HEK293 (cell line): ENCODE results near the gene LOXL4.

Experiments
- CTCF ChIA-PET: fragments of 350-600 bp; formaldehyde crosslinking; extraction: SDS; loops from one replicate; lab custom pipeline; 2021; ENCODE audit warnings: antibody characterized with exemption; lab: Yijun Ruan, JAX
- POLR2A ChIA-PET: fragments of 300-600 bp; formaldehyde crosslinking; extraction: SDS; loops from one replicate; lab custom pipeline; 2020; ENCODE audit warnings: antibody characterized with exemption, inconsistent platforms; lab: Yijun Ruan, JAX
- H3K27ac ChIP-seq: fragments of 200-500 bp; sonication (Bioruptor generic); 2 replicates; pipeline ENCODE4 v1.5.1; 2014; ENCODE audit warnings: low read depth, low read length, control low read depth, inconsistent platforms; ENCODE audit errors: extremely low read depth
- H3K36me3 ChIP-seq, 2 experiments: fragments of 200-500 bp in 1 of 2; sonication (Bioruptor generic) in 1 of 2; 1 replicate in 1 of 2; 2 replicates in 1 of 2; pipeline ENCODE4 v1.5.1; 2014 to 2017; ENCODE audit warnings: inconsistent platforms in 2 of 2, low read length in 2 of 2; ENCODE audit not compliant: control insufficient read depth in 2 of 2, insufficient read depth in 1 of 2
- H3K4me1 ChIP-seq: fragments of 200-500 bp; sonication (Bioruptor generic); 2 replicates; pipeline ENCODE4 v1.5.1; 2014; ENCODE audit warnings: mild to moderate bottlenecking, low read length, inconsistent platforms; ENCODE audit not compliant: control insufficient read depth, insufficient read depth
- H3K4me3 ChIP-seq: 2 replicates; pipeline ENCODE4 v1.5.1; 2011; ENCODE audit warnings: low read depth, mild to moderate bottlenecking, control low read depth, low read length, moderate library complexity
- H3K9me3 ChIP-seq: fragments of 200-500 bp; sonication (Bioruptor generic); 2 replicates; pipeline ENCODE4 v1.5.1; 2014; ENCODE audit warnings: low read depth, low read length, inconsistent platforms; ENCODE audit not compliant: control insufficient read depth, insufficient read depth
- ATF2 ChIP-seq: fragments of 450-650 bp; formaldehyde crosslinking; IDR thresholded peaks from 2 replicates; pipeline ENCODE4 v1.5.1; 2016; ENCODE audit warnings: missing biosample characterization, missing genetic modification characterization, low read depth
- EGR2 ChIP-seq: fragments of 450-650 bp; formaldehyde crosslinking; IDR thresholded peaks from 2 replicates; pipeline ENCODE4 v1.5.1; 2016; ENCODE audit warnings: low read depth, missing biosample characterization, missing genetic modification characterization
- SETDB1 ChIP-seq: IDR thresholded peaks from one replicate; pipeline ENCODE4 v1.6.1; 2017; ENCODE audit warnings: mild to moderate bottlenecking, low read length, moderate library complexity, mixed read lengths; ENCODE audit not compliant: insufficient read length
- ZBTB1 ChIP-seq: fragments of 450-650 bp; formaldehyde crosslinking; IDR thresholded peaks from 2 replicates; pipeline ENCODE4 v1.5.1; 2016; ENCODE audit warnings: missing biosample characterization, missing genetic modification characterization
- ZNF157 ChIP-seq: fragments of 450-650 bp; formaldehyde crosslinking; IDR thresholded peaks from 2 replicates; pipeline ENCODE4 v1.5.1; 2016; ENCODE audit warnings: missing biosample characterization, missing genetic modification characterization
- ZNF184 ChIP-seq: fragments of 450-650 bp; IDR thresholded peaks from 2 replicates; pipeline ENCODE4 v1.5.1; 2018; ENCODE audit warnings: missing biosample characterization, mild to moderate bottlenecking, missing genetic modification characterization
- ZNF221 ChIP-seq: fragments of 450-650 bp; formaldehyde crosslinking; IDR thresholded peaks from 2 replicates; pipeline ENCODE4 v1.5.1; 2017; ENCODE audit warnings: missing biosample characterization, missing genetic modification characterization, borderline replicate concordance
- ZNF23 ChIP-seq: fragments of 450-650 bp; formaldehyde crosslinking; IDR thresholded peaks from 2 replicates; pipeline ENCODE4 v1.5.1; 2016; ENCODE audit warnings: missing biosample characterization, missing genetic modification characterization, borderline replicate concordance
- ZNF239 ChIP-seq: fragments of 450-650 bp; formaldehyde crosslinking; IDR thresholded peaks from 2 replicates; pipeline ENCODE4 v1.5.1; 2016; ENCODE audit warnings: missing biosample characterization, missing genetic modification characterization
- ZNF280D ChIP-seq: fragments of 450-650 bp; formaldehyde crosslinking; IDR thresholded peaks from 2 replicates; pipeline ENCODE4 v1.5.1; 2016; ENCODE audit warnings: missing biosample characterization, missing genetic modification characterization
- ZNF362 ChIP-seq: fragments of 450-650 bp; formaldehyde crosslinking; IDR thresholded peaks from 2 replicates; pipeline ENCODE4 v1.5.1; 2016; ENCODE audit warnings: missing biosample characterization, missing genetic modification characterization
- ZNF555 ChIP-seq: fragments of 450-650 bp; formaldehyde crosslinking; conservative IDR thresholded peaks from 2 replicates; pipeline ENCODE4 v1.5.1; 2017; ENCODE audit warnings: missing biosample characterization, mild to moderate bottlenecking, missing genetic modification characterization, inconsistent platforms
- ZNF585B ChIP-seq: fragments of 450-650 bp; formaldehyde crosslinking; IDR thresholded peaks from 2 replicates; pipeline ENCODE4 v1.5.1; 2016; ENCODE audit warnings: missing biosample characterization, missing genetic modification characterization
- ZNF600 ChIP-seq: fragments of 450-650 bp; formaldehyde crosslinking; IDR thresholded peaks from 2 replicates; pipeline ENCODE4 v1.5.1; 2016; ENCODE audit warnings: missing biosample characterization, missing genetic modification characterization
- ZNF626 ChIP-seq: fragments of 450-650 bp; sonication (Bioruptor Pico); formaldehyde crosslinking; IDR thresholded peaks from 2 replicates; pipeline ENCODE4 v1.5.1; 2018; ENCODE audit warnings: missing biosample characterization, missing genetic modification characterization, inconsistent platforms
- ZNF670 ChIP-seq: fragments of 450-650 bp; formaldehyde crosslinking; IDR thresholded peaks from 2 replicates; pipeline ENCODE4 v1.5.1; 2016; ENCODE audit warnings: missing biosample characterization, missing genetic modification characterization, low read depth
- ZNF677 ChIP-seq: fragments of 450-650 bp; IDR thresholded peaks from 2 replicates; pipeline ENCODE4 v1.5.0; 2018; ENCODE audit warnings: missing biosample characterization, mild to moderate bottlenecking, missing genetic modification characterization, moderate library complexity
- ZNF843 ChIP-seq: fragments of 450-650 bp; formaldehyde crosslinking; IDR thresholded peaks from 2 replicates; pipeline ENCODE4 v1.5.1; 2016; ENCODE audit warnings: missing biosample characterization, missing genetic modification characterization
- ZSCAN18 ChIP-seq: fragments of 450-650 bp; formaldehyde crosslinking; IDR thresholded peaks from 2 replicates; pipeline ENCODE4 v1.5.1; 2016; ENCODE audit warnings: missing biosample characterization, missing genetic modification characterization

LOXL4 gene

GRCh38 chr10:98213740-98214139 is 54.3 kb downstream of the LOXL4 start (continued):
- no peak for TF ChIP-seq ZNF184 (tag by site-specific recombination)
- TF ChIP-seq ZNF157 (tag by site-specific recombination), result no peak
- no peak for TF ChIP-seq ZNF585B (tag by site-specific recombination)

GRCh38 chr10:98212196-98212595 is 55.8 kb downstream of the LOXL4 start:
- H3K9me3 ChIP-seq, result no peaks in the 10 kb centered on the region
- H3K27ac ChIP-seq, result no peak overlapping the region
- ChIA-PET CTCF (no interaction called here), POLR2A (no interaction called here)
- H3K4me3 ChIP-seq, result no peak overlapping the region
- H3K4me1 ChIP-seq, result no peaks in the 10 kb centered on the region
- peaks cover 0 to 17% of the 10 kb centered on the region in 2 experiments; a peak in 2 of 3 replicates for H3K36me3 ChIP-seq
- no peak for TF ChIP-seq ZNF600 (tag by site-specific recombination)
- TF ChIP-seq ZNF670, result no peak
- no peak for TF ChIP-seq ZNF626
- TF ChIP-seq EGR2 (tag by site-specific recombination), result no peak
- no peak for TF ChIP-seq ZNF239 (tag by site-specific recombination)
- no peak for TF ChIP-seq ZSCAN18 (tag by site-specific recombination)
- TF ChIP-seq ZNF221, result no peak
- no peak for TF ChIP-seq ZNF23 (tag by site-specific recombination)
- TF ChIP-seq ZBTB1, result no peak
- no peak for TF ChIP-seq ZNF280D
- TF ChIP-seq ZNF677 (tag by site-specific recombination), result no peak
- no peak for TF ChIP-seq SETDB1
- no peak for TF ChIP-seq ZNF843 (tag by site-specific recombination)
- no peak for TF ChIP-seq ATF2 (tag by site-specific recombination)
- no peak for TF ChIP-seq ZNF362 (tag by site-specific recombination)
- TF ChIP-seq ZNF555 (tag by site-specific recombination), result no peak
